K562 (cell line): ENCODE data around the gene ASF1B. TPM values are rescaled to one million over a fixed set of nuclear protein-coding genes. Genes with fewer than 3 reads are reported as not detected.

Experiments
- ATAC-seq: fragments of 200-7000 bp; cut with Tn5 transposase; 3 replicates; pipeline ENCODE4 v1.9.1; 2020; ENCODE audit warnings: moderate library complexity
- Bru-seq: library from RNA; stranded (reverse); fragments of 400-500 nt; gene quantifications from one replicate; lab custom pipeline; 2021; lab: Mats Ljungman, UMichigan
- BruChase-seq, 2 experiments: library from RNA; stranded (reverse); fragments of 400-500 nt; gene quantifications; one replicate each; lab custom pipeline; 2021; lab: Mats Ljungman, UMichigan
- BruUV-seq: library from RNA; stranded (reverse); fragments of 400-500 nt; replicated peaks from 2 replicates; lab custom pipeline; 2021; lab: Mats Ljungman, UMichigan
- CTCF ChIA-PET: fragments of 300-600 bp; formaldehyde crosslinking; extraction: SDS; loops from one replicate; lab custom pipeline; 2021; ENCODE audit warnings: low intra/inter-chr PET ratio; lab: Yijun Ruan, JAX
- POLR2A ChIA-PET: fragments of 300-600, 350-650 bp; sonication (Branson Sonifier 250); formaldehyde crosslinking; extraction: SDS; loops from one replicate; lab custom pipeline; 2021; ENCODE audit warnings: antibody characterized with exemption, inconsistent platforms; lab: Yijun Ruan, JAX
- DNase-seq, 4 experiments: peaks; one replicate each; pipeline versions ENCODE4 v3.0.0 to v3.0.0-alpha.2; 2011 to 2018; ENCODE audit warnings: low spot score in 3 of 4, mixed read lengths in 3 of 4; ENCODE audit errors: extremely low read depth in 1 of 4
- FAIRE-seq: peaks from 2 replicates; lab custom pipeline; 2011; peaks lifted over from hg19 to GRCh38; lab: Jason Lieb, UNC
- H2AFZ ChIP-seq: 2 replicates; pipeline ENCODE4 v1.6.0; 2011; ENCODE audit warnings: low read depth, low read length, control low read depth, inconsistent platforms
- H3K27ac ChIP-seq: fragments of 200-600 bp; 3 replicates; pipeline ENCODE4 v1.8.0; 2011; ENCODE audit warnings: low read depth, mild to moderate bottlenecking, control low read depth, inconsistent platforms, low read length, moderate library complexity, mixed read lengths; ENCODE audit errors: extremely low read depth
- H3K27me3 ChIP-seq, 2 experiments: fragments of 300-600 bp in 1 of 2; 2 replicates in 1 of 2; 3 replicates in 1 of 2; pipeline versions ENCODE4 v1.6.0 to v1.8.0; 2011; ENCODE audit warnings: inconsistent platforms in 2 of 2, low read length in 2 of 2, mild to moderate bottlenecking in 1 of 2, mixed read lengths in 1 of 2, moderate library complexity in 1 of 2; ENCODE audit not compliant: control insufficient read depth in 2 of 2, insufficient read depth in 2 of 2
- H3K36me3 ChIP-seq: fragments of 300-600 bp; 3 replicates; pipeline ENCODE4 v1.8.0; 2011; ENCODE audit warnings: mild to moderate bottlenecking, low read length, inconsistent platforms; ENCODE audit not compliant: control insufficient read depth, insufficient read depth
- H3K4me1 ChIP-seq, 2 experiments: fragments of 200-600 bp in 1 of 2; replicated peaks in 1 of 2; 2 replicates in 1 of 2; 3 replicates in 1 of 2; pipeline versions ENCODE4 v1.5.1 to v1.8.0; 2011; ENCODE audit warnings: inconsistent platforms in 2 of 2, low read length in 2 of 2, mild to moderate bottlenecking in 1 of 2, mixed read lengths in 1 of 2, moderate library complexity in 1 of 2; ENCODE audit not compliant: control insufficient read depth in 2 of 2, insufficient read depth in 2 of 2
- H3K4me2 ChIP-seq: 2 replicates; pipeline ENCODE4 v1.6.1; 2011; ENCODE audit warnings: low read length, control low read depth, inconsistent platforms, mixed read lengths; ENCODE audit not compliant: insufficient read depth
- H3K4me3 ChIP-seq: fragments of 200-600 bp; sonication (generic), shearing (Covaris generic); 2 replicates; pipeline ENCODE4 v1.5.1; 2016; ENCODE audit warnings: control low read depth, inconsistent platforms
- H3K79me2 ChIP-seq: fragments of 200-600 bp; 3 replicates; pipeline ENCODE4 v1.8.0; 2011; ENCODE audit warnings: low read length, inconsistent platforms; ENCODE audit not compliant: control insufficient read depth, insufficient read depth
- H3K9ac ChIP-seq, 2 experiments: 2 replicates each; pipeline versions ENCODE4 v1.6.0 to v1.6.1; 2011; ENCODE audit warnings: low read depth in 2 of 2, low read length in 2 of 2, control low read depth in 1 of 2, inconsistent platforms in 1 of 2, mild to moderate bottlenecking in 1 of 2, mixed read lengths in 1 of 2; ENCODE audit not compliant: insufficient read depth in 1 of 2
- H3K9me1 ChIP-seq: one replicate; pipeline ENCODE4 v1.6.0; 2011; ENCODE audit warnings: inconsistent platforms, mild to moderate bottlenecking, low read length, moderate library complexity; ENCODE audit not compliant: control insufficient read depth, insufficient read depth
- H3K9me3 ChIP-seq: replicated peaks from 2 replicates; pipeline ENCODE4 v1.5.1; 2011; ENCODE audit warnings: low read depth, low read length, inconsistent platforms; ENCODE audit not compliant: control insufficient read depth, insufficient read depth
- H4K20me1 ChIP-seq: replicated peaks from 2 replicates; pipeline ENCODE4 v1.6.1; 2011; ENCODE audit warnings: low read length, inconsistent platforms, mixed read lengths; ENCODE audit not compliant: control insufficient read depth, insufficient read depth
- DPF2 ChIP-seq: fragments of 450-650 bp; IDR thresholded peaks from 2 replicates; pipeline ENCODE4 v1.6.1; 2016
- FIP1L1 ChIP-seq: fragments of 200-400 bp; formaldehyde crosslinking; IDR thresholded peaks from 2 replicates; pipeline ENCODE4 v1.6.1; 2018; ENCODE audit warnings: mild to moderate bottlenecking, low read depth, low read length; ENCODE audit not compliant: poor library complexity, severe bottlenecking
- FOXA3 ChIP-seq, 2 experiments: fragments of 450-650 bp in 1 of 2; sonication (generic) in 1 of 2; formaldehyde crosslinking; IDR thresholded peaks in 1 of 2; conservative IDR thresholded peaks in 1 of 2; 2 replicates each; pipeline versions ENCODE4 v1.4.0 to v1.8.0; 2020 to 2022; ENCODE audit warnings: mild to moderate bottlenecking in 2 of 2, missing genetic modification reagents in 1 of 2
- WGBS: fragments of 100-300 bp; shearing (Covaris generic); methylation state at CpG from one replicate; pipeline ENCODE4 v1.1.6; 2016; ENCODE audit warnings: low coverage, mixed read lengths; ENCODE audit not compliant: insufficient coverage; ENCODE audit errors: missing lambda C conversion rate; 5-methylcytosine and 5-hydroxymethylcytosine counted together
- in situ Hi-C: fragments of 300-500 bp; cut with MboI; formaldehyde crosslinking; loops from 4 replicates; pipeline ENCODE4 v1.15.0; 2018; ENCODE audit warnings: inconsistent platforms, mixed read lengths
- intact Hi-C: fragments of 100-400 bp; cut with micrococcal nuclease; formaldehyde crosslinking; loops from 2 replicates; pipeline ENCODE4 v1.14.2; 2022
- long read RNA-seq, 3 experiments: library from polyadenylated mRNA in 2 of 3; library from RNA in 1 of 3; unstranded in 2 of 3; stranded (forward) in 1 of 3; transcript quantifications; one replicate each; pipeline ENCODE4 v2.0.0, GENCODE V29; 2019 to 2022
- polyA minus RNA-seq, 3 experiments: library from RNA; depleted of rRNA, polyadenylated mRNA; stranded (reverse); fragments of >200 nt; gene quantifications; 2 replicates each; pipeline ENCODE4 v1.2.3, GENCODE V29; 2011
- polyA plus RNA-seq, 8 experiments: library from polyadenylated mRNA; depleted of rRNA in 4 of 8; stranded (reverse) in 5 of 8; unstranded in 3 of 8; fragments of >200 nt; fragmentation: Nextera tagmentation in 2 of 8; fragmentation: Illumina TruSeq in 1 of 8; extraction: Ambion mirVana in 2 of 8; extraction: Trizol in 1 of 8; gene quantifications; 2 replicates each; pipeline versions ENCODE4 v1.2.1 to v1.2.3, GENCODE V29; 2011 to 2014; ENCODE audit warnings: inconsistent platforms in 1 of 8, missing spikeins in 1 of 8
- total RNA-seq, 7 experiments: library from RNA; depleted of rRNA in 6 of 7; stranded (reverse); fragments of >200 nt in 6 of 7; fragmentation: Illumina TruSeq in 2 of 7; extraction: Trizol in 2 of 7; gene quantifications; 2 replicates each; pipeline versions ENCODE4 v1.2.1 to v1.2.3, GENCODE V29; 2011 to 2021; ENCODE audit warnings: low replicate concordance in 1 of 7
- TF ChIP-seq, protein P1 (sequence below): fragments of 250-450 bp; sonication (Bioruptor Pico); IDR thresholded peaks from 2 replicates; pipeline ENCODE4 v1.8.0; 2022; ENCODE audit warnings: moderate library complexity, mild to moderate bottlenecking, inconsistent platforms
- TF ChIP-seq, protein P2 (sequence below), 3 experiments: IDR thresholded peaks in 2 of 3; conservative IDR thresholded peaks in 1 of 3; 2 replicates each; pipeline ENCODE4 v1.5.1; 2011 to 2012; ENCODE audit warnings: low read length in 3 of 3, mild to moderate bottlenecking in 3 of 3, control low read depth in 2 of 3, improper control_type of control experiment in 1 of 3, inconsistent platforms in 1 of 3, low read depth in 1 of 3, mixed read lengths in 1 of 3, moderate library complexity in 1 of 3; ENCODE audit not compliant: insufficient read depth in 2 of 3
- TF ChIP-seq, protein P3 (sequence below): fragments of 450-650 bp; formaldehyde crosslinking; IDR thresholded peaks from 2 replicates; pipeline ENCODE4 v1.4.0; 2022; ENCODE audit warnings: missing genetic modification characterization
- TF ChIP-seq, protein P4 (sequence below): sonication (generic); formaldehyde crosslinking; IDR thresholded peaks from 2 replicates; pipeline ENCODE4 v1.8.0; 2022; ENCODE audit warnings: mild to moderate bottlenecking, missing genetic modification reagents, borderline replicate concordance

Gene ASF1B
- 7.9 and 16.6 TPM in 2 replicates for total RNA-seq (2011; cell fraction: chromatin; rRNA removed; ENCODE audit: low replicate concordance)
- total RNA-seq (2011; cell fraction: nucleolus; rRNA removed): 18.7 and 23.9 TPM in 2 replicates
- 14.1 and 22.4 TPM in 2 replicates for total RNA-seq (2011; cell fraction: nucleoplasm; rRNA removed)
- 54.8 and 85.6 TPM in 2 replicates for total RNA-seq (2014; rRNA removed)
- total RNA-seq (2014; rRNA removed; fragmentation: Illumina TruSeq; extraction: Trizol): 29.4 and 30.7 TPM in 2 replicates
- 38.0 and 39.3 TPM in 2 replicates for total RNA-seq (2015; rRNA removed; fragmentation: Illumina TruSeq; extraction: Trizol)
- total RNA-seq (2021): 59.6 and 66.6 TPM in 2 replicates
- 43.1 and 69.4 TPM in 2 replicates for polyA plus RNA-seq (2011; rRNA removed)
- polyA plus RNA-seq (2011; cell fraction: cytosol; rRNA removed): 75.6 and 117 TPM in 2 replicates
- polyA plus RNA-seq (2011; cell fraction: nucleus; rRNA removed): 22.8 and 25.8 TPM in 2 replicates
- polyA plus RNA-seq (2012): 72.6 and 87.5 TPM in 2 replicates
- 59.5 and 60.9 TPM in 2 replicates for polyA plus RNA-seq (2014; fragmentation: Illumina TruSeq; extraction: Trizol)
- 1 to 10 TPM; 6.0 to 8.0 TPM for polyA plus RNA-seq (2014; fragmentation: Nextera tagmentation; extraction: Ambion mirVana)
- polyA plus RNA-seq (2014; rRNA removed): 52.7 and 53.3 TPM in 2 replicates
- 19.4 and 39.5 TPM in 2 replicates for polyA minus RNA-seq (2011; rRNA and poly(A)+ RNA removed)
- polyA minus RNA-seq (2011; cell fraction: cytosol; rRNA and poly(A)+ RNA removed): 43.6 and 47.1 TPM in 2 replicates
- 11.0 and 13.6 TPM in 2 replicates for polyA minus RNA-seq (2011; cell fraction: nucleus; rRNA and poly(A)+ RNA removed)
- Bru-seq, nascent RNA: percentile 71 among the genes with signal in this experiment
- percentile 67 among the genes with signal in this experiment for BruChase-seq, experiment 1, labeled RNA remaining after a 2-hour chase
- BruChase-seq, experiment 2, labeled RNA remaining after a 6-hour chase: percentile 67 among the genes with signal in this experiment
- long read RNA-seq, experiment 1, transcript ASF1B-201 (4 exons, 2,059 nt): major isoform, 208 of 253 reads
- long read RNA-seq, experiment 1, partial matches to known transcripts: 9 of 253 reads
- long read RNA-seq, experiment 1, other reads (novel, unspliced or antisense): 32 of 253 reads
- long read RNA-seq, experiment 2, transcript ASF1B-201 (4 exons, 2,059 nt): major isoform, 70 of 88 reads
- long read RNA-seq, experiment 2, partial matches to known transcripts: 2 of 88 reads
- long read RNA-seq, experiment 2, other reads (novel, unspliced or antisense): 15 of 88 reads
- long read RNA-seq, experiment 3, transcript ASF1B-201 (4 exons, 2,059 nt): major isoform, 141 of 144 reads
- long read RNA-seq, experiment 3, partial matches to known transcripts: 1 of 144 reads
- long read RNA-seq, experiment 3, other reads (novel, unspliced or antisense): 1 of 144 reads

DNA sequence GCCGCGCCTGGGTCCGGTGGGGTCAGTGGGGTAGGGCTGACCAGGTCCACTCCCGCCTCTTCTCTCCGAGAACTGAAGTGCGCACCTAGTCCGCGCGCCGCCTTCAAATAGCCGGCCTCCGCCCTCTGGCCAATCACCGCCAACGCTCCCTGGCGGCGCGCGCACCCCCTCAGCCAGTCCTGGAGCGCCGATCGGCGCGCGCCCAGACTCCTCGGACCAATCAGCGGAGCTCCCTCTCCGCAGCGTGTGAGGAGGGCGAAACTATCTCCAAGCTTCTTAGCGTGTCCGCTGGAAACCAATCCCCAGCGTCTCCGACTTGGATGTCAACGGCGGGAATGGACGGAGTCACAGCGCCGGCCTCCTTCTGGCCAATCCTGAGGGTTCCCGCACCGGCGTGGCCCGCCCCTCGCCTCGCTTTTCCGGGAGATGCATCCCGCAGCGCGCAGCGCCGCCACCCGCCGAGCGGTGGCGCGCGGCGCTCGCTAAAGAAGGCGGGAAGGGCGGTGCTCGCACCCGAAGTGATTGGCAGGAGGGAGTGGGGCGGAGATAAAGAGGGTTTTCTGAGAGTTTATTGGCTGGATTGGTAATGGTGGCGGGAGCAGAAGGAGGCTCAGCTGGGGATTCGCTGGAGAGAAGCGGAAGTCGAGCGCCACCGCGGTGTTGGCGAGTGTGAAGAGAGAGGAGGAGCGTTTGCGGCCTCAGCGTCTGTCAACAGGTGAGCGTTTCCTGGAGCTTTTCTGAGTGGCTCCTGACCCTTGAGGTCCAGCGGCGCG lies at the start of gene ASF1B:
ASF1B (minus strand) TSS at position 81 of the 773 bp plus-strand sequence. CDS start 133 bp downstream, outside the sequence.
- H3K27ac ChIP-seq: peak within 1 kb of the TSS; percentile 94
- peak within 1 kb of the TSS; percentile 84 for H3K4me3 ChIP-seq
- BruUV-seq: no TSS peak
- H3K9me3 ChIP-seq: no peaks in the 10 kb centered on the region
- CTCF ChIA-PET: interaction anchor here (0.6 to 1.7 kb wide), 9 partner anchors 257 to 350 kb away, joined by 3 to 7 read pairs (median 4); no protein-coding TSS in a partner anchor
- peak; percentile 96 to 99 (median 97) for DNase-seq
- POLR2A ChIA-PET: interaction anchor here (0.6 to 2.4 kb wide), 36 partner anchors 9 to 642 kb away, joined by 3 to 13 read pairs (median 4); partner anchors contain the start of genes ADGRE2, BRME1, C19orf67 and CC2D1A
- peaks cover 34% of the 10 kb centered on the region for H3K79me2 ChIP-seq
- peaks cover under 1% of the 10 kb centered on the region; the same call in 1 of the 2 replicates for H4K20me1 ChIP-seq
- in situ Hi-C loops: no loop called here
- intact Hi-C loops: loop anchor here (1.0 to 5.0 kb wide), 4 partner anchors 18 to 351 kb away; partner anchors contain the start of gene SAMD1
- H3K4me2 ChIP-seq: peak within 1 kb of the TSS; percentile 97
- H2AFZ ChIP-seq: peak within 1 kb of the TSS; percentile 88
- WGBS: under 1% methylated on average over 70 of the region's 78 CpGs
- peaks cover 21% of the 10 kb centered on the region; the same call in 2 of the 3 replicates for H3K36me3 ChIP-seq
- peaks cover 12 to 48% of the 10 kb centered on the region in 2 experiments; a peak in 4 of 5 replicates for H3K4me1 ChIP-seq
- ATAC-seq: peak; percentile 93
- no peaks in the 10 kb centered on the region for H3K9me1 ChIP-seq
- peak within 1 kb of the TSS; percentile 88 to 100 for H3K9ac ChIP-seq
- FAIRE-seq: peak; percentile 98
- H3K27me3 ChIP-seq: no peaks in the 10 kb centered on the region
- TF ChIP-seq DPF2 (0 out of 2 replicates have a peak, but pooled peaks have one; percentile 11), FOXA3 (CRISPR knock-in tag; conservative IDR thresholded peaks at IDR 0.05 in 1 of 2, IDR thresholded peaks at IDR 0.05 in 1 of 2) (peak in 1 of 2 experiments; percentile 40; a peak in 1 of 4 replicates), FIP1L1 (peak; percentile 26)
- TF ChIP-seq, protein P1, sequence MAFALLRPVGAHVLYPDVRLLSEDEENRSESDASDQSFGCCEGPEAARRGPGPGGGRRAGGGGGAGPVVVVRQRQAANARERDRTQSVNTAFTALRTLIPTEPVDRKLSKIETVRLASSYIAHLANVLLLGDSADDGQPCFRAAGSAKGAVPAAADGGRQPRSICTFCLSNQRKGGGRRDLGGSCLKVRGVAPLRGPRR (CRISPR knock-in tag): no peak
- TF ChIP-seq, protein P2, sequence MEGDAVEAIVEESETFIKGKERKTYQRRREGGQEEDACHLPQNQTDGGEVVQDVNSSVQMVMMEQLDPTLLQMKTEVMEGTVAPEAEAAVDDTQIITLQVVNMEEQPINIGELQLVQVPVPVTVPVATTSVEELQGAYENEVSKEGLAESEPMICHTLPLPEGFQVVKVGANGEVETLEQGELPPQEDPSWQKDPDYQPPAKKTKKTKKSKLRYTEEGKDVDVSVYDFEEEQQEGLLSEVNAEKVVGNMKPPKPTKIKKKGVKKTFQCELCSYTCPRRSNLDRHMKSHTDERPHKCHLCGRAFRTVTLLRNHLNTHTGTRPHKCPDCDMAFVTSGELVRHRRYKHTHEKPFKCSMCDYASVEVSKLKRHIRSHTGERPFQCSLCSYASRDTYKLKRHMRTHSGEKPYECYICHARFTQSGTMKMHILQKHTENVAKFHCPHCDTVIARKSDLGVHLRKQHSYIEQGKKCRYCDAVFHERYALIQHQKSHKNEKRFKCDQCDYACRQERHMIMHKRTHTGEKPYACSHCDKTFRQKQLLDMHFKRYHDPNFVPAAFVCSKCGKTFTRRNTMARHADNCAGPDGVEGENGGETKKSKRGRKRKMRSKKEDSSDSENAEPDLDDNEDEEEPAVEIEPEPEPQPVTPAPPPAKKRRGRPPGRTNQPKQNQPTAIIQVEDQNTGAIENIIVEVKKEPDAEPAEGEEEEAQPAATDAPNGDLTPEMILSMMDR (IDR thresholded peaks at IDR 0.05 in 2 of 3, conservative IDR thresholded peaks at IDR 0.05 in 1 of 3; ENCODE audit: insufficient read depth in 2 of 3, low read depth in 1 of 3, low read length in 3 of 3): peak; percentile 91 to 98 (median 94)
- TF ChIP-seq, protein P3, sequence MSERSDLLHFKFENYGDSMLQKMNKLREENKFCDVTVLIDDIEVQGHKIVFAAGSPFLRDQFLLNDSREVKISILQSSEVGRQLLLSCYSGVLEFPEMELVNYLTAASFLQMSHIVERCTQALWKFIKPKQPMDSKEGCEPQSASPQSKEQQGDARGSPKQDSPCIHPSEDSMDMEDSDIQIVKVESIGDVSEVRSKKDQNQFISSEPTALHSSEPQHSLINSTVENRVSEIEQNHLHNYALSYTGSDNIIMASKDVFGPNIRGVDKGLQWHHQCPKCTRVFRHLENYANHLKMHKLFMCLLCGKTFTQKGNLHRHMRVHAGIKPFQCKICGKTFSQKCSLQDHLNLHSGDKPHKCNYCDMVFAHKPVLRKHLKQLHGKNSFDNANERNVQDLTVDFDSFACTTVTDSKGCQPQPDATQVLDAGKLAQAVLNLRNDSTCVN: no peak
- TF ChIP-seq, protein P4, sequence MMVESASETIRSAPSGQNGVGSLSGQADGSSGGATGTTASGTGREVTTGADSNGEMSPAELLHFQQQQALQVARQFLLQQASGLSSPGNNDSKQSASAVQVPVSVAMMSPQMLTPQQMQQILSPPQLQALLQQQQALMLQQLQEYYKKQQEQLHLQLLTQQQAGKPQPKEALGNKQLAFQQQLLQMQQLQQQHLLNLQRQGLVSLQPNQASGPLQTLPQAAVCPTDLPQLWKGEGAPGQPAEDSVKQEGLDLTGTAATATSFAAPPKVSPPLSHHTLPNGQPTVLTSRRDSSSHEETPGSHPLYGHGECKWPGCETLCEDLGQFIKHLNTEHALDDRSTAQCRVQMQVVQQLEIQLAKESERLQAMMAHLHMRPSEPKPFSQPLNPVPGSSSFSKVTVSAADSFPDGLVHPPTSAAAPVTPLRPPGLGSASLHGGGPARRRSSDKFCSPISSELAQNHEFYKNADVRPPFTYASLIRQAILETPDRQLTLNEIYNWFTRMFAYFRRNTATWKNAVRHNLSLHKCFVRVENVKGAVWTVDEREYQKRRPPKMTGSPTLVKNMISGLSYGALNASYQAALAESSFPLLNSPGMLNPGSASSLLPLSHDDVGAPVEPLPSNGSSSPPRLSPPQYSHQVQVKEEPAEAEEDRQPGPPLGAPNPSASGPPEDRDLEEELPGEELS (CRISPR knock-in tag): no peak; the same call in 1 of the 2 replicates
